Endothelial cell of umbilical vein (primary cell): Measurements from ENCODE around the gene HCFC2.

Source experiments
- EZH2 ChIP-seq: IDR thresholded peaks from 2 replicates; pipeline ENCODE4 v1.6.1; 2012; ENCODE audit warnings: borderline replicate concordance, low read depth, mild to moderate bottlenecking, moderate library complexity, low read length, inconsistent platforms; ENCODE audit not compliant: severe bottlenecking
- JUN ChIP-seq: IDR thresholded peaks from 2 replicates; pipeline ENCODE4 v1.6.1; 2011; ENCODE audit warnings: borderline replicate concordance, low read depth; ENCODE audit not compliant: insufficient read length, insufficient read depth
- POLR2AphosphoS5 ChIP-seq: IDR thresholded peaks from 2 replicates; pipeline ENCODE4 v1.6.1; 2012; ENCODE audit warnings: low read depth, mild to moderate bottlenecking, control low read depth, low read length, moderate library complexity; ENCODE audit not compliant: insufficient read depth
- TF ChIP-seq, protein P1 (sequence below), 2 donors: IDR thresholded peaks; 1 replicate in 1 of 2; 2 replicates in 1 of 2; pipeline ENCODE4 v1.5.1; 2011; ENCODE audit warnings: low read length in 2 of 2, mild to moderate bottlenecking in 2 of 2, moderate library complexity in 2 of 2, control low read depth in 1 of 2, inconsistent platforms in 1 of 2, low read depth in 1 of 2; ENCODE audit not compliant: insufficient read depth in 1 of 2; ENCODE audit errors: extremely low read depth in 1 of 2

DNA sequence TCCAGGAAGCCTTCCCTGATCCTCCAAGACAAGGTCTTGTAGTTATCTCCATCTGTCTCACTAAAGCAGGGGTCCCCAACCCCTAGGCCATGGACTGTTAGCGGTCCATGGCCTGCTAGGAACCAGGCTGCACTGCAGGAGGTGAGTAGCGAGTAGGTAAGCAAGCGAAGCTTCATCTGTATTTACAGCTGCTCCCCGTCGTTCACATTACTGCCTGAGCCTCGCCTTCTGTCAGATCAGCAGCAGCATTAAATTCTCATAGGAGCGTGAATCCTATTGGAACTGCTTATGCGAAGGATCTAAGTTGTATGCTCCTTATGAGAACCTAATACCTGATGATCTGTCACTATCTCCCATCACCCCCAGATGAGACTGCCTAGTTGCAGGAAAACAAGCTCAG is 86.1 kb downstream of the HCFC2 start:
- TF ChIP-seq, protein P1, sequence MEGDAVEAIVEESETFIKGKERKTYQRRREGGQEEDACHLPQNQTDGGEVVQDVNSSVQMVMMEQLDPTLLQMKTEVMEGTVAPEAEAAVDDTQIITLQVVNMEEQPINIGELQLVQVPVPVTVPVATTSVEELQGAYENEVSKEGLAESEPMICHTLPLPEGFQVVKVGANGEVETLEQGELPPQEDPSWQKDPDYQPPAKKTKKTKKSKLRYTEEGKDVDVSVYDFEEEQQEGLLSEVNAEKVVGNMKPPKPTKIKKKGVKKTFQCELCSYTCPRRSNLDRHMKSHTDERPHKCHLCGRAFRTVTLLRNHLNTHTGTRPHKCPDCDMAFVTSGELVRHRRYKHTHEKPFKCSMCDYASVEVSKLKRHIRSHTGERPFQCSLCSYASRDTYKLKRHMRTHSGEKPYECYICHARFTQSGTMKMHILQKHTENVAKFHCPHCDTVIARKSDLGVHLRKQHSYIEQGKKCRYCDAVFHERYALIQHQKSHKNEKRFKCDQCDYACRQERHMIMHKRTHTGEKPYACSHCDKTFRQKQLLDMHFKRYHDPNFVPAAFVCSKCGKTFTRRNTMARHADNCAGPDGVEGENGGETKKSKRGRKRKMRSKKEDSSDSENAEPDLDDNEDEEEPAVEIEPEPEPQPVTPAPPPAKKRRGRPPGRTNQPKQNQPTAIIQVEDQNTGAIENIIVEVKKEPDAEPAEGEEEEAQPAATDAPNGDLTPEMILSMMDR (IDR thresholded peaks at IDR 0.05; ENCODE audit: extremely low read depth in 1 of 2, insufficient read depth in 1 of 2, low read depth in 1 of 2, low read length in 2 of 2), result no peak
- TF ChIP-seq POLR2AphosphoS5 (no peak), JUN (no peak), EZH2 (no peak)
